Right atrium auricular region (tissue), 2 donors: ENCODE measurements around the gene CSMD2. TPM values are rescaled to one million over a fixed set of nuclear protein-coding genes. Genes with fewer than 3 reads are reported as not detected.

Experiments
- DNase-seq: peaks from one replicate; pipeline ENCODE4 v3.0.0-alpha.2; 2019; ENCODE audit warnings: low spot score
- H3K27ac ChIP-seq, 2 donors: fragments of 200-600 bp; sonication (generic); 1 replicate in 1 of 2; 2 replicates in 1 of 2; pipeline ENCODE4 v1.5.1; 2016 to 2019
- H3K27me3 ChIP-seq, 2 donors: fragments of 200-600 bp; sonication (generic); one replicate each; pipeline versions ENCODE4 v1.5.1 to v1.6.0; 2017 to 2019
- H3K36me3 ChIP-seq: fragments of 200-600 bp; sonication (generic); one replicate; pipeline ENCODE4 v1.5.1; 2016
- H3K4me1 ChIP-seq, 2 donors: fragments of 200-600 bp; sonication (generic); one replicate each; pipeline versions ENCODE4 v1.5.1 to v1.6.0; 2017 to 2019
- H3K4me3 ChIP-seq, 2 donors: fragments of 200-600 bp; sonication (generic); 1 replicate in 1 of 2; 2 replicates in 1 of 2; pipeline ENCODE4 v1.5.1; 2017 to 2019; ENCODE audit warnings: mild to moderate bottlenecking in 1 of 2, moderate library complexity in 1 of 2
- H3K9me3 ChIP-seq, 2 donors: fragments of 200-600 bp; sonication (generic); one replicate each; pipeline ENCODE4 v1.5.1; 2019
- CTCF ChIP-seq, 2 donors: fragments of 200-600 bp; sonication (generic); IDR thresholded peaks; one replicate each; pipeline ENCODE4 v1.5.1; 2019; ENCODE audit warnings: antibody characterized with exemption in 2 of 2
- total RNA-seq, 2 donors: library from RNA; depleted of rRNA; stranded (reverse); fragments of >200 nt; gene quantifications; one replicate each; pipeline ENCODE4 v1.1.0, GENCODE V29; 2016

Gene CSMD2
- total RNA-seq, 2 donors from 2014 or later: 0.39 to 0.44 TPM

DNA sequence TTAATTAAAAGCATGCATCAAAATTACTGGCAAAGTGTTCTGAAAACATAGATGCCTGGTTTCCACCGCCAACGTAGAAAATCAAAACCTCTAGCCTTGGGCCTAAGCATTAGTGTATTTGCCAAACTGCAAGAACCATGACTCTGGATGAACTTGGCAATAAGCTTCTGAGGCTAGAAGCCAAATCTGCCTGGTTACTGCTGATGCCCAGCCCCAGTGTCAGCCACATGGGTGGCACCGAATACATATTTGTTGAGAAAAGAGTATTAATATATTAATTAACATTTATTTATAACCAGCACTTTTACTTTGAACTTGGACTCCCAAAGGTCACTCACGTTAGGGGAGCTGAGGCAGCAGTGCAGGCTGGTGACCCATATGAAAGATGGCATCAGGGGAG, 441.8 kb downstream of the CSMD2 start:
- H3K27me3 ChIP-seq: no peaks in the 10 kb centered on the region
- no peak overlapping the region for H3K4me3 ChIP-seq
- H3K27ac ChIP-seq: no peak overlapping the region
- H3K36me3 ChIP-seq: no peaks in the 10 kb centered on the region
- H3K9me3 ChIP-seq: no peaks in the 10 kb centered on the region
- H3K4me1 ChIP-seq: no peaks in the 10 kb centered on the region
- TF ChIP-seq CTCF (IDR thresholded peaks at IDR 0.05): no peak
- no peak for DNase-seq

GRCh38 chr1:33721301-33721815, 443.7 kb downstream of the CSMD2 start:
- Histone ChIP-seq H3K9me3 (no peaks in the 10 kb centered on the region), H3K4me3 (no peak overlapping the region)
- peak; percentile 11 for DNase-seq

GRCh38 chr1:33719771-33720670, 445.0 kb downstream of the CSMD2 start:
- H3K4me1 ChIP-seq: no peaks in the 10 kb centered on the region
- no peaks in the 10 kb centered on the region for H3K27me3 ChIP-seq
- H3K4me3 ChIP-seq: no peak overlapping the region
- no peak overlapping the region for H3K27ac ChIP-seq
- TF ChIP-seq CTCF (IDR thresholded peaks at IDR 0.05): no peak
- no peaks in the 10 kb centered on the region for H3K36me3 ChIP-seq
- no peaks in the 10 kb centered on the region for H3K9me3 ChIP-seq
- no peak for DNase-seq

More at GRCh38 chr1:33721301-33721815, 443.7 kb downstream of the CSMD2 start:
- Histone ChIP-seq H3K27ac (no peak overlapping the region), H3K27me3 (no peaks in the 10 kb centered on the region), H3K36me3 (no peaks in the 10 kb centered on the region), H3K4me1 (no peaks in the 10 kb centered on the region)
- TF ChIP-seq CTCF (IDR thresholded peaks at IDR 0.05): no peak

DNA sequence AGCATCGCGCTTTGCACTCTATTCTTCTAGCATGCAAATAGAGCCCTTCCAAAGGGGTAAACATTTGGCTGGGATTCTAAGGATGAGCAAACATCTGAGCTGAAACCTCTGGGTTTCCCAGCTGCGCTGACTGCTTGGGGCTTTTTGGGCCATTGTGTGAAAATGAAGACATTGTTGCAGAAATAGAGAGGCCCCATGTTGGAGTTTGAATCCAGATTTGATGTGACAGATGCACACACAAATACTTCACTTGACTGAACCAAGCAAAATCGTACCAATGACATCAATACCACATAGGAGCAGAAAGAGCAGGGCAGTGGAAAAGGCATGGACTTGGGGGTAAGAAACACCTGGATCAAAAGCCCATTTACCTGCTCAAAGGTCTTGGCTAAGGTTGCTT, 445.7 kb downstream of the CSMD2 start:
- DNase-seq: no peak
- Histone ChIP-seq H3K27ac (no peak overlapping the region), H3K9me3 (no peaks in the 10 kb centered on the region), H3K4me3 (no peak overlapping the region), H3K27me3 (no peaks in the 10 kb centered on the region), H3K36me3 (no peaks in the 10 kb centered on the region), H3K4me1 (no peaks in the 10 kb centered on the region)
- no peak for TF ChIP-seq CTCF (IDR thresholded peaks at IDR 0.05)

- no peaks in the 10 kb centered on the region for H3K27me3 ChIP-seq
- H3K36me3 ChIP-seq: no peaks in the 10 kb centered on the region
- no peaks in the 10 kb centered on the region for H3K9me3 ChIP-seq
- DNase-seq: no peak
- TF ChIP-seq CTCF (IDR thresholded peaks at IDR 0.05): no peak
- no peak overlapping the region for H3K27ac ChIP-seq
- no peak overlapping the region for H3K4me3 ChIP-seq
- H3K4me1 ChIP-seq: no peaks in the 10 kb centered on the region
Measured at GRCh38 chr1:33718186-33718585, 446.8 kb downstream of the CSMD2 start.
